NCI-H774 (cell line): Measurements from ENCODE around the gene KRT7.

Experiments used
- DNase-seq: peaks from one replicate; lab custom pipeline; 2025; lab: John Stamatoyannopoulos, UW

The KRT7 gene

GRCh38 chr12:52211716-52212585, 21.1 kb upstream of the KRT7 start:
- no peak for DNase-seq

GRCh38 chr12:52212701-52213563, 20.1 kb upstream of the KRT7 start:
- DNase-seq: no peak

GRCh38 chr12:52213564-52214420, 19.3 kb upstream of the KRT7 start:
- DNase-seq: peak; percentile 76

- DNase-seq: no peak
These were observed 18.6 kb upstream of the KRT7 start for GRCh38 chr12:52214421-52214802.

- no peak for DNase-seq
These were observed 17.4 kb upstream of the KRT7 start for GRCh38 chr12:52215587-52216031.

GRCh38 chr12:52216100-52216499, 16.9 kb upstream of the KRT7 start:
- DNase-seq: no peak

- no peak for DNase-seq
These were observed 16.2 kb upstream of the KRT7 start for GRCh38 chr12:52216807-52217206.

- no peak for DNase-seq
These were observed 15.8 kb upstream of the KRT7 start for GRCh38 chr12:52217223-52217622.

- no peak for DNase-seq
These were observed 15.0 kb upstream of the KRT7 start for GRCh38 chr12:52218001-52218400.

GRCh38 chr12:52220477-52220876, 12.6 kb upstream of the KRT7 start:
- DNase-seq: no peak

- no peak for DNase-seq
These were observed 11.8 kb upstream of the KRT7 start for GRCh38 chr12:52221070-52221781.

- DNase-seq: peak; percentile 59
These were observed 11.1 kb upstream of the KRT7 start for GRCh38 chr12:52221912-52222457.

GRCh38 chr12:52222692-52223091, 10.4 kb upstream of the KRT7 start:
- DNase-seq: no peak

GRCh38 chr12:52223406-52224039, 9.5 kb upstream of the KRT7 start:
- no peak for DNase-seq

- DNase-seq: no peak
These were observed 8.9 kb upstream of the KRT7 start for GRCh38 chr12:52224151-52224550.

- DNase-seq: no peak
These were observed 7.3 kb upstream of the KRT7 start for GRCh38 chr12:52225752-52226151.

GRCh38 chr12:52226446-52226845, 6.6 kb upstream of the KRT7 start:
- DNase-seq: no peak

- DNase-seq: no peak
These were observed 5.4 kb upstream of the KRT7 start for GRCh38 chr12:52227606-52228166.

- DNase-seq: no peak
These were observed 4.7 kb upstream of the KRT7 start for GRCh38 chr12:52228366-52228765.

GRCh38 chr12:52228931-52229330, 4.1 kb upstream of the KRT7 start:
- DNase-seq: no peak
